Mucosa of descending colon (tissue), 3 donors: ENCODE results near the gene RPTOR. TPM values are rescaled to one million over a fixed set of nuclear protein-coding genes. Genes with fewer than 3 reads are reported as not detected.
A peak's percentile ranks its signal among the peaks of the same experiment; 100 is the strongest.

Experiments
- ATAC-seq: fragments of 200-7000 bp; cut with Tn5 transposase; one replicate; pipeline ENCODE4 v1.9.1; 2020; ENCODE audit warnings: mild to moderate bottlenecking, moderate library complexity
- DNase-seq, 3 donors: peaks; one replicate each; pipeline ENCODE4 v3.0.0-alpha.2; 2020
- H3K36me3 ChIP-seq: fragments of 200-600 bp; one replicate; pipeline ENCODE4 v1.8.0; 2021; ENCODE audit warnings: low read depth, mild to moderate bottlenecking
- H3K4me1 ChIP-seq: fragments of 200-600 bp; one replicate; pipeline ENCODE4 v1.8.0; 2021; ENCODE audit warnings: low read depth, mild to moderate bottlenecking
- H3K4me3 ChIP-seq: fragments of 200-600 bp; one replicate; pipeline ENCODE4 v1.8.0; 2021; ENCODE audit warnings: mild to moderate bottlenecking
- H3K9me3 ChIP-seq: fragments of 200-600 bp; one replicate; pipeline ENCODE4 v1.8.0; 2021; ENCODE audit warnings: mild to moderate bottlenecking
- CTCF ChIP-seq: fragments of 200-600 bp; IDR thresholded peaks from one replicate; pipeline ENCODE4 v1.8.0; 2022; ENCODE audit warnings: antibody characterized with exemption, mild to moderate bottlenecking
- intact Hi-C, 2 donors: fragments of 100-400 bp; cut with DNase I in 1 of 2; cut with micrococcal nuclease in 1 of 2; formaldehyde crosslinking; loops; one replicate each; pipeline versions ENCODE4 v1.11.0 to v1.11.1; 2022; cut with DNase I, micrococcal nuclease
- total RNA-seq, 3 donors: library from RNA; stranded (reverse); fragmentation: NEBNext Ultra II Directional in 2 of 3; extraction: Animal tissue kit (Norgen Biotek cat#: 25700) in 2 of 3; gene quantifications; one replicate each; pipeline versions ENCODE4 v1.2.1 to v1.2.4, GENCODE V29; 2021 to 2023
- donor health status: DM: no; HTN: no; CAD: no; lungs with moderate emphysema.
- donor health status: DM: no; HTN: no; CAD: no.
- donor health status: DM: no; HTN: yes; CAD: no.

The RPTOR gene
- total RNA-seq, 3 donors from 2014 or later: 30.5 to 44.4 (median 37.2) TPM

GRCh38 chr17:80953471-80954315 is 409.1 kb downstream of the RPTOR start:
- DNase-seq: no peak
- intact Hi-C loops: no loop called here
- no peaks in the 10 kb centered on the region for H3K9me3 ChIP-seq
- TF ChIP-seq CTCF: no peak
- H3K36me3 ChIP-seq: no peaks in the 10 kb centered on the region
- H3K4me3 ChIP-seq: no peak overlapping the region
- no peak for ATAC-seq
- no peaks in the 10 kb centered on the region for H3K4me1 ChIP-seq

- TF ChIP-seq CTCF: no peak
- no peaks in the 10 kb centered on the region for H3K4me1 ChIP-seq
- intact Hi-C loops: no loop called here
- no peak for ATAC-seq
- no peak overlapping the region for H3K4me3 ChIP-seq
- no peaks in the 10 kb centered on the region for H3K36me3 ChIP-seq
- no peaks in the 10 kb centered on the region for H3K9me3 ChIP-seq
- peak in 1 of 3 donors; percentile 16 for DNase-seq
Measured at GRCh38 chr17:80955078-80955477, 410.4 kb downstream of the RPTOR start.

GRCh38 chr17:80955671-80956280 is 411.1 kb downstream of the RPTOR start:
- Histone ChIP-seq H3K4me3 (no peak overlapping the region), H3K9me3 (no peaks in the 10 kb centered on the region), H3K36me3 (no peaks in the 10 kb centered on the region), H3K4me1 (no peaks in the 10 kb centered on the region)
- intact Hi-C loops: no loop called here
- no peak for ATAC-seq
- TF ChIP-seq CTCF: no peak
- peak in 1 of 3 donors; percentile 8 for DNase-seq

- TF ChIP-seq CTCF: no peak
- Histone ChIP-seq H3K4me3 (no peak overlapping the region), H3K4me1 (no peaks in the 10 kb centered on the region), H3K9me3 (no peaks in the 10 kb centered on the region), H3K36me3 (no peaks in the 10 kb centered on the region)
- intact Hi-C loops: no loop called here
- no peak for ATAC-seq
- peak in 1 of 3 donors; percentile 13 for DNase-seq
Measured at GRCh38 chr17:80956321-80957190, 411.9 kb downstream of the RPTOR start.

GRCh38 chr17:80957461-80957941 is 412.9 kb downstream of the RPTOR start:
- Histone ChIP-seq H3K4me1 (no peaks in the 10 kb centered on the region), H3K9me3 (no peaks in the 10 kb centered on the region), H3K36me3 (no peaks in the 10 kb centered on the region), H3K4me3 (no peak overlapping the region)
- ATAC-seq (no peak), DNase-seq (peak in 2 of 3 donors; percentile 16 to 41)
- no peak for TF ChIP-seq CTCF
- intact Hi-C loops: no loop called here
